ENCODE measurements around the gene VASH1.

DNA sequence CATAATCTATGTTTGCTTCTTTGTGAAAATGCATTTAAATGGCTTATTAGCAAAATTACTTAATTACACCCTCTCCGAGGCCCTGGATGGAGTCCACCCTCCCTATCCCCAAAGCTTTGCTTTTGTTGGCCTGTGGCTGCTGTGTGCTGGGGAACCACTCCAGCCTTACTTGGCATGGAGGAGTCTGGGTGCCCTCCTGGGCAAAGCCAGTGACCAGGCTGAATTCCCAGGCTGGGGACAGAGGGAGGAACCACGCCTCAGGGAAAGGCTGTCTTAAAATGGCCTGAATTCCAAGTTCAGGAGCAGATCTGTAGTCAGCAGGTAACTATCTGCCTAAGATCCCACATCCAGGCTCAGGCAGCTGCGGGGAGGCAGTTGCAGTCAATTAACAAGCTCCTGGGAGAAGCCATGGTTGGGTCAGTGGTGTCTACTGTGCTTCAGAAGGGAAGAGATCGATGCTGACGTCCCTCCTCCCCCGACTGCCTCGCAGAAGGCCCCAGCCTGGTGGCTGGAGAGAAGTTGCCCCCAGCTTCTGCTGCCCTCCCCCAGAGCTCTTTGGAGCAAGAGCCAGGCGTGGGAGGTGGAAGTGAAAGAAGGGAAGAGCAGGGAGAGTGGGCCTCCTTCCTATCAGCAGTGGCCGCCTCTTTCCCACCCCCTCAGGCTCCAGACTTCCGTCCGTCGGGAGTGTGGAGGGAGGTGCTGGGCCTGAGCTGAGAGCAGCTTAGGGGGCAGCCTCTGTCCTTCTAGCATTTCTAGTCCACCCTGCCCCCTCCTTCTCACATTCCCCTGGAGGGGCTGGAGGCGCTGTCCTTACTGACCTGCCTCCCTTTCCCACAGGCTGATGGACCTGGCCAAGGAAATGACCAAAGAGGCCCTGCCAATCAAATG lies 11.3 kb downstream of the VASH1 start:
- TF ChIP-seq POLR2AphosphoS5 (IDR thresholded peaks at IDR 0.05) (no peak), EP300 (IDR thresholded peaks at IDR 0.05) (no peak), POLR2A (IDR thresholded peaks at IDR 0.05) (no peak)
- TF ChIP-seq, protein P1, sequence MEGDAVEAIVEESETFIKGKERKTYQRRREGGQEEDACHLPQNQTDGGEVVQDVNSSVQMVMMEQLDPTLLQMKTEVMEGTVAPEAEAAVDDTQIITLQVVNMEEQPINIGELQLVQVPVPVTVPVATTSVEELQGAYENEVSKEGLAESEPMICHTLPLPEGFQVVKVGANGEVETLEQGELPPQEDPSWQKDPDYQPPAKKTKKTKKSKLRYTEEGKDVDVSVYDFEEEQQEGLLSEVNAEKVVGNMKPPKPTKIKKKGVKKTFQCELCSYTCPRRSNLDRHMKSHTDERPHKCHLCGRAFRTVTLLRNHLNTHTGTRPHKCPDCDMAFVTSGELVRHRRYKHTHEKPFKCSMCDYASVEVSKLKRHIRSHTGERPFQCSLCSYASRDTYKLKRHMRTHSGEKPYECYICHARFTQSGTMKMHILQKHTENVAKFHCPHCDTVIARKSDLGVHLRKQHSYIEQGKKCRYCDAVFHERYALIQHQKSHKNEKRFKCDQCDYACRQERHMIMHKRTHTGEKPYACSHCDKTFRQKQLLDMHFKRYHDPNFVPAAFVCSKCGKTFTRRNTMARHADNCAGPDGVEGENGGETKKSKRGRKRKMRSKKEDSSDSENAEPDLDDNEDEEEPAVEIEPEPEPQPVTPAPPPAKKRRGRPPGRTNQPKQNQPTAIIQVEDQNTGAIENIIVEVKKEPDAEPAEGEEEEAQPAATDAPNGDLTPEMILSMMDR (IDR thresholded peaks at IDR 0.05), result no peak

Data from sigmoid colon (tissue), 4 donors.